Occipital lobe (tissue), 2 donors: ENCODE measurements around the gene DLG2. TPM values are rescaled to one million over a fixed set of nuclear protein-coding genes. Genes with fewer than 3 reads are reported as not detected.

Experiments used
- DNase-seq: peaks from one replicate; lab custom pipeline; 2025; lab: John Stamatoyannopoulos, UW
- total RNA-seq: library from RNA; depleted of rRNA; stranded (reverse); fragments of >200 nt; gene quantifications from one replicate; pipeline ENCODE4 v1.2.3, GENCODE V29; 2014

The DLG2 gene
- total RNA-seq, 1 donor from 2014 or later = 353 TPM

- DNase-seq = no peak
These were observed 68.7 kb downstream of the DLG2 start for GRCh38 chr11:85558411-85558810.

GRCh38 chr11:85551881-85552280, 75.3 kb downstream of the DLG2 start:
- DNase-seq = no peak

- DNase-seq = no peak
These were observed 85.5 kb downstream of the DLG2 start for GRCh38 chr11:85541683-85542082.

- no peak for DNase-seq
These were observed 86.4 kb downstream of the DLG2 start for GRCh38 chr11:85540635-85541205.

GRCh38 chr11:85540181-85540580, 87.0 kb downstream of the DLG2 start:
- no peak for DNase-seq

GRCh38 chr11:85539740-85540139, 87.4 kb downstream of the DLG2 start:
- no peak for DNase-seq

GRCh38 chr11:85539029-85539689, 88.0 kb downstream of the DLG2 start:
- no peak for DNase-seq

- DNase-seq = no peak
These were observed 90.7 kb downstream of the DLG2 start for GRCh38 chr11:85536438-85536837.

GRCh38 chr11:85534806-85535205, 92.3 kb downstream of the DLG2 start:
- no peak for DNase-seq

- DNase-seq = no peak
These were observed 95.8 kb downstream of the DLG2 start for GRCh38 chr11:85531191-85531897.

- no peak for DNase-seq
These were observed 96.5 kb downstream of the DLG2 start for GRCh38 chr11:85530634-85531033.

- no peak for DNase-seq
These were observed 100.6 kb downstream of the DLG2 start for GRCh38 chr11:85526564-85526963.

GRCh38 chr11:85525686-85526085, 101.5 kb downstream of the DLG2 start:
- DNase-seq = no peak

- no peak for DNase-seq
These were observed 109.9 kb downstream of the DLG2 start for GRCh38 chr11:85517272-85517671.

GRCh38 chr11:85495918-85496317, 131.2 kb downstream of the DLG2 start:
- DNase-seq = no peak

- no peak for DNase-seq
These were observed 132.7 kb downstream of the DLG2 start for GRCh38 chr11:85494396-85494795.

GRCh38 chr11:85485902-85486301, 141.2 kb downstream of the DLG2 start:
- no peak for DNase-seq

GRCh38 chr11:85483861-85484260, 143.3 kb downstream of the DLG2 start:
- no peak for DNase-seq

- no peak for DNase-seq
These were observed 145.3 kb downstream of the DLG2 start for GRCh38 chr11:85481862-85482261.

GRCh38 chr11:85475660-85476517, 151.3 kb downstream of the DLG2 start:
- DNase-seq = no peak

- DNase-seq = no peak
These were observed 154.2 kb downstream of the DLG2 start for GRCh38 chr11:85472953-85473352.

GRCh38 chr11:85464283-85464682, 162.9 kb downstream of the DLG2 start:
- no peak for DNase-seq
